ENCODE results near the gene NELFA.

DNA sequence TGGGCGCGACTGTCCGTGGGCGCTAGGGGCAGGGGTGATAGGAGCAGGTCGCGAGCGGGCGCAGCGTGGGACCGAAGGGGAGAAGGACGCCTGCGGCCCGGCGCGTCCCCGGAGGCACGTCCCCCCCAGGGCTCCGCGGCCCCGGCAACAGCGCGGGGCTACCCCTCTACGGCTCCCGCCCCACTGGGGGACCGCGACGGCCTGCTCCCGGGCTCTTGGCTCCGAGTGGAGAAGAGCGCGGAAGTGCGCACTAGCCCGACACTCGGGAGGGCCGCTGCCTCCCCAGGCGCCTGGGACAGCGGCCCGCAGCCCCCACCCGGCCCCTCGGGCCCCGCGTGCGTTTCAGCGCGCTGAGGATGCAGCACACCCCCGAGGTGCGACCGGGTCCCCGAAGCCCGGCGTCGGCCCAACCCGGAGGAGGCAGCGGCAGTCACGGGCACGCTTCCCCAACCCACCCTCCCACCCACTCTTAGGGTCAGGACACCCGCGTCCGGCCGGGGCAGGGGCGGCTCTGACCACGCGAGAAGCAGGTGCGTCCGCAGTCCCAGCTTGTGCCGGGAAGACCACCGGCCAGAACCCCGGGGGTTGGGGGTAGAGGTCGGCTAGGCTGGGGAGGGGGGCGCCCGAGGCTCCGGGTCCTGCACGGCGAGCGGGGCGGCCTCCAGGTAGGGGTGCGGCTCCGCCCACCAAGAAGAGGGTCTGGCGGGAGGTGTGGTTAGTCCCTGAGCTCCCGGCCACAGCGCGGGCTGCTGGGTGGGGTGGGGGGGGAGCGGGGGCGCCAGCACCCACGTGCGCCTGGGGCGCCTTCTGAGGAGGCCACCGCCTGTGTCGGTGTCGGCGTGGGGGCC is 31.8 kb upstream of the NELFA start:
- TF ChIP-seq, protein P1, sequence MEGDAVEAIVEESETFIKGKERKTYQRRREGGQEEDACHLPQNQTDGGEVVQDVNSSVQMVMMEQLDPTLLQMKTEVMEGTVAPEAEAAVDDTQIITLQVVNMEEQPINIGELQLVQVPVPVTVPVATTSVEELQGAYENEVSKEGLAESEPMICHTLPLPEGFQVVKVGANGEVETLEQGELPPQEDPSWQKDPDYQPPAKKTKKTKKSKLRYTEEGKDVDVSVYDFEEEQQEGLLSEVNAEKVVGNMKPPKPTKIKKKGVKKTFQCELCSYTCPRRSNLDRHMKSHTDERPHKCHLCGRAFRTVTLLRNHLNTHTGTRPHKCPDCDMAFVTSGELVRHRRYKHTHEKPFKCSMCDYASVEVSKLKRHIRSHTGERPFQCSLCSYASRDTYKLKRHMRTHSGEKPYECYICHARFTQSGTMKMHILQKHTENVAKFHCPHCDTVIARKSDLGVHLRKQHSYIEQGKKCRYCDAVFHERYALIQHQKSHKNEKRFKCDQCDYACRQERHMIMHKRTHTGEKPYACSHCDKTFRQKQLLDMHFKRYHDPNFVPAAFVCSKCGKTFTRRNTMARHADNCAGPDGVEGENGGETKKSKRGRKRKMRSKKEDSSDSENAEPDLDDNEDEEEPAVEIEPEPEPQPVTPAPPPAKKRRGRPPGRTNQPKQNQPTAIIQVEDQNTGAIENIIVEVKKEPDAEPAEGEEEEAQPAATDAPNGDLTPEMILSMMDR (conservative IDR thresholded peaks at IDR 0.05; ENCODE audit: low read depth, low read length): no peak
- TF ChIP-seq RAD21 (IDR thresholded peaks at IDR 0.05; ENCODE audit: low read length) (no peak), RCOR1 (IDR thresholded peaks at IDR 0.05; ENCODE audit: insufficient replicate concordance, low read length) (no peak), POLR2A (IDR thresholded peaks at IDR 0.05; ENCODE audit: low read depth, low read length) (no peak)
